SK-N-SH (cell line): ENCODE results near the gene FAIM2.

Experiments used
- CTCF ChIP-seq: fragments of 200-600 bp; sonication (generic); IDR thresholded peaks from 2 replicates; pipeline ENCODE4 v1.6.1; 2017; ENCODE audit warnings: antibody characterized with exemption, mild to moderate bottlenecking, moderate library complexity
- EP300 ChIP-seq, 2 experiments: IDR thresholded peaks; 2 replicates each; pipeline versions ENCODE4 v1.4.0 to v1.6.1; 2012; ENCODE audit warnings: borderline replicate concordance in 1 of 2, low read depth in 1 of 2, low read length in 1 of 2
- EZH2phosphoT487 ChIP-seq: fragments of 200-600 bp; sonication (generic); IDR thresholded peaks from 2 replicates; pipeline ENCODE4 v1.6.1; 2017; ENCODE audit warnings: low read depth, mixed run types, mild to moderate bottlenecking, antibody characterized with exemption, moderate library complexity, borderline replicate concordance
- GATA2 ChIP-seq: sonication (generic); formaldehyde crosslinking; IDR thresholded peaks from 2 replicates; pipeline ENCODE4 v1.5.0; 2020; ENCODE audit warnings: mild to moderate bottlenecking, missing genetic modification reagents
- MXI1 ChIP-seq: IDR thresholded peaks from 2 replicates; pipeline ENCODE4 v1.6.1; 2012; ENCODE audit warnings: mild to moderate bottlenecking, low read depth, low read length, improper control_type of control experiment
- NFIC ChIP-seq: IDR thresholded peaks from 2 replicates; pipeline ENCODE4 v1.4.0; 2012; ENCODE audit warnings: borderline replicate concordance
- RAD21 ChIP-seq: IDR thresholded peaks from 2 replicates; pipeline ENCODE4 v1.6.1; 2012; ENCODE audit warnings: mild to moderate bottlenecking, low read length
- REST ChIP-seq: IDR thresholded peaks from 2 replicates; pipeline ENCODE4 v1.6.1; 2012; ENCODE audit warnings: mild to moderate bottlenecking, low read depth, low read length, moderate library complexity
- RFX5 ChIP-seq: IDR thresholded peaks from 2 replicates; pipeline ENCODE4 v1.6.1; 2012; ENCODE audit warnings: mild to moderate bottlenecking, improper control_type of control experiment, low read length
- SMC3 ChIP-seq: IDR thresholded peaks from 2 replicates; pipeline ENCODE4 v1.6.1; 2012; ENCODE audit warnings: low read depth, low read length, improper control_type of control experiment
- TAF1 ChIP-seq: IDR thresholded peaks from 2 replicates; pipeline ENCODE4 v1.6.1; 2012; ENCODE audit warnings: low read depth, mild to moderate bottlenecking, low read length, moderate library complexity, borderline replicate concordance
- TEAD4 ChIP-seq: IDR thresholded peaks from 2 replicates; pipeline ENCODE4 v1.4.0; 2012; ENCODE audit warnings: mild to moderate bottlenecking, borderline replicate concordance; ENCODE audit not compliant: insufficient read depth

DNA sequence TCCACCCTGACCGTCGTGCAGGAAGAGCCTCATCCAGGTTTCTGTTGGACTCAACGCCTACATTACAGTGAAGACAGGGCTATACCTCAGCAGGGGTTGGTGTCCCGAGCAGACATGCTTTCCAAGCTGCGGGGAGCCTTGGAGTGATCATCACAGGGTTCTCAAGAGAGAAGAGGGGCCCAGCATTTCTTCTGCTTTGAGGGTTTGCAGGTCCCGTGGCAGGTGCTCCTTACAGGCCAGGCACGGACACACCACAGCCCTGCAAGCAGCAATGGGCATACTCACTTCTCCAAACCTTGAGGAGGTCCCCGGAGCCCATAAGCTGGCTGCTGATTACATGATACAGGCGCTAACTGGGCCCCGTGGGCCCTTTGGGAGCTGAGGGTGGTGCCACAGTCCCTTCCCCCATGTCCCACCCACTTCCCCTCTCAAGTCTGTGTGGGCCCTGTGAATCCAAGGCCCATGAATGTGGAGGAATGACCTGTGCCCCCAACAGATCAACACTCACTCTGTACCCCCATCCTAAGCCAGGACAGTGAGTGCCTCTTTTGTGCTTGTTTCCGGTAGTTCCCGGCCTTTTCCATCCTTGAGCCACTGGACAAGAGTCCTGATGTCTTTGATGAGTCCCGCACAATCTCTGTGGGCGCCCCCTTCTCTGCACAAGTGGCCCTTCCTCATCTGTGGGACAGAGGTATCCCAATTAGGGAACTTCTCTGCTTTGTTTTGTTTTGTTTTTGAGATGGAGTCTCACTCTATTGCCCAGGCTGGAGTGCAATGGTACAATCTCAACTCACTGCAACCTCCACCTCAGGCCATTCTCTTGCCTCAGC lies 47.9 kb upstream of the FAIM2 start:
- TF ChIP-seq GATA2 (CRISPR knock-in tag) (no peak), CTCF (no peak), RAD21 (no peak), REST (no peak), SMC3 (no peak), TEAD4 (no peak), EP300 (IDR thresholded peaks at IDR 0.05; ENCODE audit: borderline replicate concordance in 1 of 2, low read depth in 1 of 2, low read length in 1 of 2) (no peak), NFIC (no peak), TAF1 (no peak), EZH2phosphoT487 (no peak), RFX5 (no peak), MXI1 (no peak)
